ENCODE results near the gene ADAMTS3.

The ADAMTS3 gene

DNA sequence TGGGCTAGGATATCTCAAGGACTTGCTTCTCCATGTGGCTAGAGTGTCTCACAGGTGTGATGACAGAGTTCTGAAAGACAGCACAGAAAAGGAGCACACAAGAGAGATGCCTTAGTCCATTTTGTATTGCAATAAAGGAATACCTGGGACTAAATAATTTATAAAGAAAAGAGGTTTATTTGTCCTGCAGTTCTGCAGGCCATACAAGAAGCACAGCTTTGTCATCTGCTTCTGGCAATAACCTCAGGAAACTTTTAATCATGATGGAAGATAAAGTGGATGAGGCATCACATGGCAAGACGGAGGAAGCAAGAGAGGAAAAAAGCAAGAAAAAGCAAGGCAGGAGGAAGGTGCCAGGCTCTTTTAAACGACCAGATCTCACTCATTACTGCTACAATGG lies 126.9 kb downstream of the ADAMTS3 start:
- DNase-seq (ENCODE audit: low read depth), result no peak
- H3K4me3 ChIP-seq (ENCODE audit: low read depth, low read length), result no peak overlapping the region
- TF ChIP-seq, protein P1, sequence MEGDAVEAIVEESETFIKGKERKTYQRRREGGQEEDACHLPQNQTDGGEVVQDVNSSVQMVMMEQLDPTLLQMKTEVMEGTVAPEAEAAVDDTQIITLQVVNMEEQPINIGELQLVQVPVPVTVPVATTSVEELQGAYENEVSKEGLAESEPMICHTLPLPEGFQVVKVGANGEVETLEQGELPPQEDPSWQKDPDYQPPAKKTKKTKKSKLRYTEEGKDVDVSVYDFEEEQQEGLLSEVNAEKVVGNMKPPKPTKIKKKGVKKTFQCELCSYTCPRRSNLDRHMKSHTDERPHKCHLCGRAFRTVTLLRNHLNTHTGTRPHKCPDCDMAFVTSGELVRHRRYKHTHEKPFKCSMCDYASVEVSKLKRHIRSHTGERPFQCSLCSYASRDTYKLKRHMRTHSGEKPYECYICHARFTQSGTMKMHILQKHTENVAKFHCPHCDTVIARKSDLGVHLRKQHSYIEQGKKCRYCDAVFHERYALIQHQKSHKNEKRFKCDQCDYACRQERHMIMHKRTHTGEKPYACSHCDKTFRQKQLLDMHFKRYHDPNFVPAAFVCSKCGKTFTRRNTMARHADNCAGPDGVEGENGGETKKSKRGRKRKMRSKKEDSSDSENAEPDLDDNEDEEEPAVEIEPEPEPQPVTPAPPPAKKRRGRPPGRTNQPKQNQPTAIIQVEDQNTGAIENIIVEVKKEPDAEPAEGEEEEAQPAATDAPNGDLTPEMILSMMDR (IDR thresholded peaks at IDR 0.05; ENCODE audit: low read depth, low read length, missing control alignments), result no peak

DNA sequence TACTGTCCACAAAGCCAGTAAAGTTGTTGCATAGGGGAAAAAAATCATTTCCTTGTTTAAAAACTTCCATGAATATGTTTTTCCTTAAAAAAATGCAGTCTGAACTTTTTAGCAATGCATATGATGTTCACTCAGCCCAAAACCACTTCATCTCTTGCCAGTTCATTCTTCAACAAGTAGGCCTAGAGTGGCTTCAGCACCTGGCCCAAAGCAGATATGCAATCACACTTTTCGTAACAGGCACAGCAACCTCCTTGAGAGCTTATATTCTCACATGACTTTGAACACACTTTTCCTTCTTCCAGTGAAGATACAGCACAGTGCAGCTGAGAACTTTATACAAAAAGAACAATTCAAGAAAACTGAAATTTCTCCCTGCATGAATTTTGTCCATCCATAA lies 128.6 kb downstream of the ADAMTS3 start:
- no peak for DNase-seq (ENCODE audit: low read depth)
- no peak overlapping the region for H3K4me3 ChIP-seq (ENCODE audit: low read depth, low read length)
- TF ChIP-seq, protein P1 (IDR thresholded peaks at IDR 0.05; ENCODE audit: low read depth, low read length, missing control alignments), result no peak

DNA sequence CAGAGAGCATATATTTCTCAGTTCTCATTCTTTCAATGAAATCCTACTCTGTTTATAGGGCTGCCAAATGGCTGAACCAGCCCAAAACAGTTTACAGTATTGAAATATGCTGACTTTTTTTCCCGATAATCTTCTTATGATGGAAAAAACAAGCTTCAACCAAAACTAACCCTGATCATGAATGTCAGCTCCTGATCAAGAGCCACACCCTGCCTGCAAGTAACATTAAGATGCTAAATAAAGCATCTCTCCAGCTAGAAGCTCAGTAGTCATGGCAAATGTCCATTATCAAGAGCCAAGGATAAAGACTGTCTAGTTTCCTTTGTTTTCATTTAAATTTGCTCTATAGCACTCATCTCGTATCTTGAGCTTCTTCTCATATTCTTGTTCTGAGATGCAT lies 136.0 kb downstream of the ADAMTS3 start:
- TF ChIP-seq, protein P1 (IDR thresholded peaks at IDR 0.05; ENCODE audit: low read depth, low read length, missing control alignments), result no peak
- H3K4me3 ChIP-seq (ENCODE audit: low read depth, low read length), result no peak overlapping the region
- DNase-seq (ENCODE audit: low read depth), result no peak

DNA sequence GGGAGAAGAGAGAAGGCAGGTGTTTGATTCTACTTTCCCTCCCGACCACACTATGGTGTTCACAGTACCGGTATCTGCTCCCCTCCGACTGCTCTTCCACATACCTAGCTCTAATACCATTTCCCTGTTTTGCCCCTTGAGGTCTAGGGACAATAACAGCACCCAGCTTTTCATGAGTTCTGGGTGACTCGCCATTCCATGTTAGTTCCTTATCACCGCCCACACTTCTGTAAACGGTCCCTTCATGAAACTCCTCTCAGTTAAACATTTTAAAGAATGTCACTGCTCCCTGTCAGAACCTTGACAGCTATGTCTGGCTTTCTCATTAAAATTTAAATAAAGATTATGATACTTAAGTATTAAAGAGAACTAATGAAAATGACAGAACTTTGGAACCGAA lies 136.7 kb downstream of the ADAMTS3 start:
- H3K4me3 ChIP-seq (ENCODE audit: low read depth, low read length), result no peak overlapping the region
- no peak for DNase-seq (ENCODE audit: low read depth)
- TF ChIP-seq, protein P1 (IDR thresholded peaks at IDR 0.05; ENCODE audit: low read depth, low read length, missing control alignments), result no peak

DNA sequence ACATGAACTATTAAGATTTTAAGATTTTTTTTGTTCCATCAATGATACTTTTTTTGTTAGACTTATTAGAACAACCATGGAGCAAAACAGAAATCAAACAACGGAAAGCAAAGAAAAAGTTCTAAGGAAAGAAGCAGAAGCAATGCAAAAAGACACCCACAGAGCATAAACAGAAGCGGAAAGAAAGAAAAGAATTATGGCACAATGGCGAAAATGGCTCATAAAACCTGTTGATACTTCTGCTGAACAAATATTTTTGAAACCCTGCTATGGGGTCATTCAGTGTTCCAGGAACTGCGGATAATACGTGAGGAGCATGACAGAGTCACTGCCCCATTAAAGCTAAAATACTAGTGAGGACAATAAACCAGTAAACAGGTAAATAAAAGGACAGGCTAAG lies 138.0 kb downstream of the ADAMTS3 start:
- TF ChIP-seq, protein P1 (IDR thresholded peaks at IDR 0.05; ENCODE audit: low read depth, low read length, missing control alignments), result no peak
- no peak for DNase-seq (ENCODE audit: low read depth)
- H3K4me3 ChIP-seq (ENCODE audit: low read depth, low read length), result no peak overlapping the region

DNA sequence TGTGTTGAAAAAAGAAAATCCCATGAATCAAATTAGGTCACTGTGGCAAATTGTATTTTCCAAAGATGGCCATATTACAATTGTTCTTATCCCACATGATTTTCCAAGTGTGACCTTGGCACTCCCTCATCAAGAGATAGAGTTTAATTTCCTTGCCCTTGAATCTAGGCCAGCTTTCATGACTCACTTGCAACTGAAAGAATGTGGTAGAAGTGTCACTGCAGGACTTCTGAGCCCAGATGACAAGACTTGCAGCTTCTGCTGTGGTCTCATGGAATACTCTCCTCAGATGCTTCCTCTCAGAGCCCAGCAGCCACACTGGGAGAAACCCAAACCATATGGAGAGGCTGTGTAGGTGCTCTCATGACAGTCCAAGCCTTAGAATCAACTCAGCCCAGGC lies 139.0 kb downstream of the ADAMTS3 start:
- no peak for DNase-seq (ENCODE audit: low read depth)
- TF ChIP-seq, protein P1 (IDR thresholded peaks at IDR 0.05; ENCODE audit: low read depth, low read length, missing control alignments), result no peak
- H3K4me3 ChIP-seq (ENCODE audit: low read depth, low read length), result no peak overlapping the region

DNA sequence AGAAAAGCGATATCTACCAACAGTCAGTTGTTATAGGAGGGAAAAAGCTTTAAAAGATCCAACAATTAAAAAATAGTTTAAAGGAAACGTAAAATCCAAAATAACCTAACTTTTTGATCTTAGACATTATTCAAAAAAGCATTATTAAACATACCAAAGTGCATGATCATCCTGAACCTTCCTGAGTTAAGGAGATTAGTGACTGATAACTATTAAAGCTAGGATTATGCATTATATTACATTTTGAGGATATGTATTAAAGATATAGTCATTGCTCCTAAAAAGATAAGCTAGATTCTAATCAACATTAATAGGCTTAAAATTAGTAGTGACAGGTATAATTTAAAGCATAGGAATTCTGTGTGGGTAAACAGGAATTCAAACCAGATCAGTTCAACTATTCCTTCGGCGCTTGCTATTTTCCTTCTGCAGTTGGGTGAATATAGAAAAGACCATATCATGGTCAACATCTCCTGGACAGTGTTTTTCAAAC lies 139.6 kb downstream of the ADAMTS3 start:
- H3K4me3 ChIP-seq (ENCODE audit: low read depth, low read length), result no peak overlapping the region
- no peak for DNase-seq (ENCODE audit: low read depth)
- TF ChIP-seq, protein P1 (IDR thresholded peaks at IDR 0.05; ENCODE audit: low read depth, low read length, missing control alignments), result no peak
